ENCODE measurements around the gene LIF.

The LIF gene

DNA sequence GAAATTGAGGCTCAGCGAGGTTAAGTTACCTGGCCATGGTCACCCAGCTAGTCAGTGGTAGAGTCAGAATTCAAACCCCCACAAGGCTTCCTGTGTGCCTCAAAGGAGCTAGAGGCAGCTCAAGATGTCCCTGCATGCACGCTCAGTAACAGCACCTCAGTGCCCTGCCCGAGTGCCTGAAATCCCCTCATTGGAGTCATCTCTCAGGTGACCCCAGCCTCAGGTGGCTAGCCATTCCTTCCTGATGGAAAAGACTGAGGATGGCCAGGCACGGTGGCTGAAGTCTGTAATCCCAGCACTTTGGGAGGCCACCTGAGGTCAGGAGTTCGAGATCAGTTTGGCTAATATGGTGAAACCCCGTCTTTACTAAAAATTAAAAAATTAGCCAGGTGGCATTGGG, 36.9 kb downstream of the LIF start:
- peak overlapping the region; percentile 74 to 75 for H3K27ac ChIP-seq
- no peaks in the 10 kb centered on the region for H3K27me3 ChIP-seq
- intact Hi-C loops (cut with DNase I; ENCODE audit: low total_unique reads) = no loop called here
- peaks cover 0 to 52% (median 39%) of the 10 kb centered on the region in 4 donors for H3K4me1 ChIP-seq
- DNase-seq = no peak
- H3K36me3 ChIP-seq = no peaks in the 10 kb centered on the region
- H3K4me3 ChIP-seq = no peak overlapping the region
- TF ChIP-seq, protein P1, sequence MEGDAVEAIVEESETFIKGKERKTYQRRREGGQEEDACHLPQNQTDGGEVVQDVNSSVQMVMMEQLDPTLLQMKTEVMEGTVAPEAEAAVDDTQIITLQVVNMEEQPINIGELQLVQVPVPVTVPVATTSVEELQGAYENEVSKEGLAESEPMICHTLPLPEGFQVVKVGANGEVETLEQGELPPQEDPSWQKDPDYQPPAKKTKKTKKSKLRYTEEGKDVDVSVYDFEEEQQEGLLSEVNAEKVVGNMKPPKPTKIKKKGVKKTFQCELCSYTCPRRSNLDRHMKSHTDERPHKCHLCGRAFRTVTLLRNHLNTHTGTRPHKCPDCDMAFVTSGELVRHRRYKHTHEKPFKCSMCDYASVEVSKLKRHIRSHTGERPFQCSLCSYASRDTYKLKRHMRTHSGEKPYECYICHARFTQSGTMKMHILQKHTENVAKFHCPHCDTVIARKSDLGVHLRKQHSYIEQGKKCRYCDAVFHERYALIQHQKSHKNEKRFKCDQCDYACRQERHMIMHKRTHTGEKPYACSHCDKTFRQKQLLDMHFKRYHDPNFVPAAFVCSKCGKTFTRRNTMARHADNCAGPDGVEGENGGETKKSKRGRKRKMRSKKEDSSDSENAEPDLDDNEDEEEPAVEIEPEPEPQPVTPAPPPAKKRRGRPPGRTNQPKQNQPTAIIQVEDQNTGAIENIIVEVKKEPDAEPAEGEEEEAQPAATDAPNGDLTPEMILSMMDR (IDR thresholded peaks at IDR 0.05) = no peak
- H3K9me3 ChIP-seq = no peaks in the 10 kb centered on the region

GRCh38 chr22:30208631-30209603, 37.6 kb downstream of the LIF start:
- H3K4me1 ChIP-seq = peaks cover 0 to 56% (median 41%) of the 10 kb centered on the region in 4 donors
- DNase-seq = peak; percentile 74 to 88
- TF ChIP-seq, protein P1 (IDR thresholded peaks at IDR 0.05) = no peak
- no peaks in the 10 kb centered on the region for H3K9me3 ChIP-seq
- intact Hi-C loops (cut with DNase I; ENCODE audit: low total_unique reads) = no loop called here
- no peaks in the 10 kb centered on the region for H3K36me3 ChIP-seq
- no peak overlapping the region for H3K4me3 ChIP-seq
- H3K27ac ChIP-seq = peak overlapping the region; percentile 74 to 75
- H3K27me3 ChIP-seq = no peaks in the 10 kb centered on the region

GRCh38 chr22:30206944-30207343, 39.6 kb downstream of the LIF start:
- TF ChIP-seq, protein P1 (IDR thresholded peaks at IDR 0.05) = no peak
- Histone ChIP-seq H3K27me3 (no peaks in the 10 kb centered on the region), H3K36me3 (no peaks in the 10 kb centered on the region), H3K4me3 (no peak overlapping the region), H3K9me3 (no peaks in the 10 kb centered on the region), H3K27ac (peak overlapping the region in 1 of 2 donors; percentile 2), H3K4me1 (peaks cover 0 to 60% (median 36%) of the 10 kb centered on the region in 4 donors)
- intact Hi-C loops (cut with DNase I; ENCODE audit: low total_unique reads) = no loop called here
- peak; percentile 57 to 75 for DNase-seq

DNA sequence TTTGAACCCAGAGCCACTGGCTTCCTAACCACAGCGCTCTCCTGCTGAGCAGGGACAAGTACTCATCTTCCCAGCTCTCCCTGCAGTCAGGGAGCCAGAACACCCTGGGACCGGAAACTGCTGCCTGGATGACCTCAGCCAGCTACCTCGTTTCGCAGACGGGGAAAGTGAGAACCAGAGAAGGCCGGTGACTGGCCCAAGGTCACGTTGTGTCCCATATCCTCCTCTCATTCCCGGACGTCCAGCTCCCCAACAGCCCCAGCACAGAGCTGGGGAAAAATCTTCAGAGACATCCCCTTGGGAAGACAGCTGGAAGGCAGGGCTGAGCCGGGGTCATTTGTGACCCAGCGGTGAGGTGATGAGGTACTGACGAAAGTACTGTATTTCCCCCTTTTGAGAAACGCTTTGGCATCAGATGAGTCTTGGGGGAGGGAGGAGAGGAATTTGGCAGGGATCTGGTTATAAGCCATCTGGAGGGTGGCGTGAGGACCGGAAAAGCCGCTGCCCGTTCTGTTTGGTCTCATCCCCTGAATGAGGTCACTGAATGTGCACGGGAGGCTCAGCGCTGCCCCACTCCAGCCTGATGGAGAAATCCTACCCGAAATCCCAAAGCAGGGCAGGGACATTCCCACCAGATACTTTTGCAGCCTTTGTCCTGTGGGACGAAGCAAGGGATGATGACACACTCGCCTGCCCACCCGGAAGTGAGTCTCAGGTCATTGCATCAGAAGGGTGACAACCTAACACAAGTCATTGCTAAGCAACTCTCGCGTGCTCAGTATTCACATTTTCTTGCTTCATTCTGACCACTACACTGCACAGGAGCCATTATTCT, 41.1 kb downstream of the LIF start:
- peak; percentile 53 to 73 for DNase-seq
- Histone ChIP-seq H3K4me3 (no peak overlapping the region), H3K4me1 (peaks cover 0 to 59% (median 36%) of the 10 kb centered on the region in 4 donors), H3K27me3 (no peaks in the 10 kb centered on the region), H3K36me3 (no peaks in the 10 kb centered on the region), H3K27ac (peak overlapping the region; percentile 16 to 38), H3K9me3 (no peaks in the 10 kb centered on the region)
- TF ChIP-seq, protein P1 (IDR thresholded peaks at IDR 0.05) = no peak
- intact Hi-C loops (cut with DNase I; ENCODE audit: low total_unique reads) = no loop called here

- Histone ChIP-seq H3K4me3 (no peak overlapping the region), H3K36me3 (no peaks in the 10 kb centered on the region), H3K27ac (peak overlapping the region; percentile 16 to 38), H3K27me3 (no peaks in the 10 kb centered on the region), H3K9me3 (no peaks in the 10 kb centered on the region), H3K4me1 (peaks cover 0 to 52% (median 36%) of the 10 kb centered on the region in 4 donors)
- peak in 1 of 2 donors; percentile 75 for DNase-seq
- TF ChIP-seq, protein P1 (IDR thresholded peaks at IDR 0.05) = no peak
- intact Hi-C loops (cut with DNase I; ENCODE audit: low total_unique reads) = no loop called here
These were observed 41.8 kb downstream of the LIF start for GRCh38 chr22:30204742-30205111.
